ENCODE results near the gene LTBP3. TPM values are rescaled to one million over a fixed set of nuclear protein-coding genes. Genes with fewer than 3 reads are reported as not detected.
"Not testable (repeated sequence)": the region's sequence is repeated elsewhere in the genome, so short reads cannot be mapped to it uniquely, and the experiment has no call there.

LTBP3 gene
- polyA plus RNA-seq, 1 experiment: 25.3 TPM

DNA sequence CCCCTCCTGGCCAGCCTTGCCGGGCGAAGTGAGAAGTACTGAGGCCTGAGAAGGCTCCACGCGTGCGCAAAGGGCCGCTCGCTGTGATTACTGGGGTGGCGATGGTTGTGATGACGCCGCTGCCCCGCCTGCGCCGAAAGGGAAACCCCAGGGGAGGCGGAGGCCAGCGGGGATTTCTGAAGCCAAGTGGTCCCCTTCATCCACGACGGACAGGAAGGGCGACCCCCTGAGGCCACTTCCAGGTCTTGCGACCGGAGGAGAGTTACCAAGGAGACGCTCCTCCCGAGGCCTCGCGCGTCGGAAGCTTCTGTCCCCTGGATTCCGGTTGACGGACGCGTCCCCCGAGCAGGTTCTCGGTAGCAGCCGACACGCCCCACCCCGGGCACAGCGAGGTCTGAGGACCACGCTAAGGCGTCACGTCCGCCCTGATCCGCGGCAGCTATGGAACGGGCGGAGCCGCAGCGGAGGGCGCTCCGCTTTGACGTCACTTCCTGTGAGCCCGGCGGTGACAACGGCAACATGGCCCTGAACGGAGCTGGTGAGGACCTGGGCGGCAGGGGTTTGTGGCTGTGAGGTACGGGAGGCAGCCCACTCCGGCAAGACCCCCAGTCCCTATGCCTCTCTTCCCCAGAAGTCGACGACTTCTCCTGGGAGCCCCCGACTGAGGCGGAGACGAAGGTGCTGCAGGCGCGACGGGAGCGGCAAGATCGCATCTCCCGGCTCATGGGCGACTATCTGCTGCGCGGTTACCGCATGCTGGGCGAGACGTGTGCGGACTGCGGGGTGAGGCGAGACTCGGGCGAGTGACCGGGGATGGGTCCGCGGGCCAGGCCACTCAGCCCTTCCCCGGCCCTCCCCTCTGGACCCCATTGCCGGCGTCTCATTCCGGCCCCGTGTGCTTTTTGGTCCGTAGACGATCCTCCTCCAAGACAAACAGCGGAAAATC lies 12.1 kb upstream of the LTBP3 start, which contains the start of gene ZNRD2:
ZNRD2 (plus strand) TSS at position 505 of the 946 bp plus-strand sequence; CDS start at position 520, 15 bp downstream.
- ChIA-PET CTCF (interaction anchor here (0.7 to 4.1 kb wide), 3 partner anchors 9 to 29 kb away, joined by 3 to 20 read pairs (median 11); no protein-coding TSS in a partner anchor), POLR2A (interaction anchor here (1.0 to 1.3 kb wide), 9 partner anchors 10 to 288 kb away, joined by 3 to 7 read pairs (median 4); partner anchors contain the start of genes NEAT1, PCNX3 and SCYL1)
- peak within 1 kb of the TSS; percentile 95 for H3K27ac ChIP-seq (ENCODE audit: low read depth, low read length)
- peak within 1 kb of the TSS; percentile 98 for H3K4me3 ChIP-seq (ENCODE audit: low read depth, low read length)
- peak; percentile 96 for DNase-seq (ENCODE audit: low read depth, low spot score)
- peaks cover 4% of the 10 kb centered on the region; the same call in 1 of the 2 replicates for H3K9me3 ChIP-seq (ENCODE audit: control insufficient read depth, insufficient read depth, low read length)
- TF ChIP-seq, protein P1, sequence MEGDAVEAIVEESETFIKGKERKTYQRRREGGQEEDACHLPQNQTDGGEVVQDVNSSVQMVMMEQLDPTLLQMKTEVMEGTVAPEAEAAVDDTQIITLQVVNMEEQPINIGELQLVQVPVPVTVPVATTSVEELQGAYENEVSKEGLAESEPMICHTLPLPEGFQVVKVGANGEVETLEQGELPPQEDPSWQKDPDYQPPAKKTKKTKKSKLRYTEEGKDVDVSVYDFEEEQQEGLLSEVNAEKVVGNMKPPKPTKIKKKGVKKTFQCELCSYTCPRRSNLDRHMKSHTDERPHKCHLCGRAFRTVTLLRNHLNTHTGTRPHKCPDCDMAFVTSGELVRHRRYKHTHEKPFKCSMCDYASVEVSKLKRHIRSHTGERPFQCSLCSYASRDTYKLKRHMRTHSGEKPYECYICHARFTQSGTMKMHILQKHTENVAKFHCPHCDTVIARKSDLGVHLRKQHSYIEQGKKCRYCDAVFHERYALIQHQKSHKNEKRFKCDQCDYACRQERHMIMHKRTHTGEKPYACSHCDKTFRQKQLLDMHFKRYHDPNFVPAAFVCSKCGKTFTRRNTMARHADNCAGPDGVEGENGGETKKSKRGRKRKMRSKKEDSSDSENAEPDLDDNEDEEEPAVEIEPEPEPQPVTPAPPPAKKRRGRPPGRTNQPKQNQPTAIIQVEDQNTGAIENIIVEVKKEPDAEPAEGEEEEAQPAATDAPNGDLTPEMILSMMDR (IDR thresholded peaks at IDR 0.05; ENCODE audit: low read depth, low read length): peak; percentile 26
- H3K27me3 ChIP-seq (ENCODE audit: control insufficient read depth, insufficient read depth, low read length): no peaks in the 10 kb centered on the region

DNA sequence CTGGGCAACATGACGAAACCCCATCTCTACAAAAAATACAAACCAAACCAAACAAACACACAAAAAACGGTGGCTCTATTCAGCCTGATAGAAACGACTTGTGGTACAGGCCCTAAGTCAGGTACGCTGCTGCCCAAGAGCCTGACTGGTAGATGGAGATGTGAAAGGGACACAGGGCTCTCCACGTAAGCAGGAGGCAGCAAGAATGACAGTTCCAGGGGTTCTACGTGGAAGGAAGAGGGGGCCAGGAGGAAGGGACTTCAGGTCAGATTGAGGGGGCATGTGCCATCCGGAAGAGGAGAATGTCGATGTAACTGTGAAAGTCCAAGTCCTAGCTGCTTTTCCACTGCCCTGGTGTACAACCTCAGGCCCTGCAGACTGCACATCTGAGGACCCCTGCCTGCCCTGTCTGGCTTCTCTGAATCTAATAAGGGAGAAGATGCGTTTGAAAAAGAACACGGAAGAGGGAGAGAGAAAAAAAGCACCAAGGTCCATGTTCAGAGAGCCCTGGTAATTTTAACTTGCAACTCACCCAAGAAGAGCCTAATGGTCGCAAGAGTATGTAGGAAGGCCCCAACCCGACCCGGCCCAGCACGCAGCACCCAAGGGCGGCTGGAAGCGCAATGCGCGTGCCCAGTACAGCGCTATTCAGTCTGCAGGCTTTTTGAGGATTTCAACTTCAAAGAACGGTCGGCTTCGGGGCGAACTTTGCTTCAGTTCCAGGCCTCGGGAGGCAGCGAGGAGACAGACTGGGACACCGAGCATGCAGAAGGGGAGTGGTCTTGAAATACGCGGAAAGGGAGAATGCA lies 11.2 kb upstream of the LTBP3 start:
- peak overlapping the region; percentile 98 for H3K4me3 ChIP-seq (ENCODE audit: low read depth, low read length)
- ChIA-PET CTCF (interaction anchor here (2.3 to 4.1 kb wide), 2 partner anchors 8 to 28 kb away, joined by 11 to 20 read pairs; no protein-coding TSS in a partner anchor), POLR2A (interaction anchor here (1.0 to 1.2 kb wide), 7 partner anchors 9 to 147 kb away, joined by 3 to 7 read pairs (median 4); partner anchors contain the start of genes NEAT1, PCNX3 and SCYL1)
- no peak for DNase-seq (ENCODE audit: low read depth, low spot score)
- H3K27me3 ChIP-seq (ENCODE audit: control insufficient read depth, insufficient read depth, low read length): no peaks in the 10 kb centered on the region
- peaks cover 4% of the 10 kb centered on the region; the same call in 1 of the 2 replicates for H3K9me3 ChIP-seq (ENCODE audit: control insufficient read depth, insufficient read depth, low read length)
- TF ChIP-seq, protein P1 (IDR thresholded peaks at IDR 0.05; ENCODE audit: low read depth, low read length): no peak
- peak overlapping the region; percentile 95 for H3K27ac ChIP-seq (ENCODE audit: low read depth, low read length)

DNA sequence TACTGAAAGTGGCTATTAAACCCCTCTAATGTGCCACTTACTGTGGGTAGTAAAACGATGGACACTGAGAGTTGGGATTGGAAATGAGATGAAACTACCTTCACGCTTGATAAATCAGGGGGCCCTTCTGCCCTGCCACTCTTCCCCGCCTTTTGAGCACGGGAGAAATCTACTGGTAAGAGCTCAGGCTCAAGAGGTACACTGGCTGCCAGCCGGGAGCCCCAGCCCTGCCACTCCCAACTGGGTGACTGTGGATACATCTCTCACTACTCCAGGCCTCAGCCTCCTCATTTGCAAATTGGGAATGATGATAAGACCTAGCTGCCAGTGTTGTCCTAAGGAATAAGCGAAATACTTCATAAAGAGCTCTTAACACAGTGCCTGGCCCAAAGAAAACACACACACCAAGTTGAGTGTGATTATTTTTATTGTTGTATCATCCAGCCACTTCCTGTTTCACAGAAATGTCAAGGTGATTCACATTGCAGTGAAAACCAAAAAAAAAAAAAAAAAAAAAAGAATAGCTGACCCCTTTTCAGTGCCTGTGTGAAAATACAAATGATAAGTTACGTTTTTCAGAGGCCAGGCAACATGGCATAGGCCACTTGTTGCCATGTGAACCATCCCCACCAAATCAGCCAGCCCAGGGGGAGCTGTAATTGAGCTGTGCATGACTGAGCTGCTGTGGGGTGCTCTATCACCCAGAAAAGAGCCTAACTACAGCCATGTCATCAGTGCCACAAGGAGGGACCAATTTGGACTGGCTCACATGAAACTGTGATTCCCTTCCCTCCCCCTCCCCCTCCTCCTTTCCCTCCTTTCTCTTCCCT lies 7.7 kb upstream of the LTBP3 start:
- DNase-seq (ENCODE audit: low read depth, low spot score): no peak
- CTCF ChIA-PET: interaction anchor here (0.6 to 0.7 kb wide), 2 partner anchors 318 to 503 kb away, joined by 3 to 4 read pairs; no protein-coding TSS in a partner anchor
- H3K27ac ChIP-seq (ENCODE audit: low read depth, low read length): peak overlapping the region; percentile 11

DNA sequence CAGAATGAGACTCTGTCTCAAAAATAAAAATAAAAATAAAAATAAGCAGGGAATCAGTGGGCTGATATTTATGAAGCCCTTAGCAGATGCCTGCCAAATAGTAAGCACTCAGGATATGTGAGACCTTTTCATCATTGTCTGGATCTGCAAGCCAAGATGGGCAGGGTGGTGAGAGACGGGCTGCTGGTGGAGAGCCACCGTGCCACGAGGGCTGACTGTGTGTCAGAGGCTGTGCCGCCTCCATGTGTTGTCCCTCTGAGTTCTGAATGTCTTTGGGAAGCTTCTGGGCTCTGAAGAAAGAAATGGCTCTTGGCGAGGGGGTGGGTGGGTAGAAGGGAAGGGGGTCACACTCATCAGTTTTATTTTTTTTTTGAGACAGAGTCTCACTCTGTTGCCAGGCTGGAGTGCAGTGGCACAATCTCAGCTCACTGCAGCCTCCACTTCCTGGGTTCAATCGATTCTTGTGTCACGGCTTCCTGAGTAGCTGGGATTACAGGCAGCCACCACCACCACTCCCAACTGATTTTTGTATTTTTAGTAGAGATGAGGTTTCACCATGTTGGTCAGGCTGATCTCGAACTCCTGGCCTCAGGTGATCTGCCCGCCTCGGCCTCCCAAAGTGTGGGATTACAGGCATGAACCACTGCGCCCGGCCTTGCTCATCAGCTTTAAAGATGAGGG lies 6.9 kb upstream of the LTBP3 start:
- H3K27ac ChIP-seq (ENCODE audit: low read depth, low read length); H3K27me3 ChIP-seq (ENCODE audit: control insufficient read depth, insufficient read depth, low read length); DNase-seq (ENCODE audit: low read depth, low spot score); H3K4me3 ChIP-seq (ENCODE audit: low read depth, low read length); H3K9me3 ChIP-seq (ENCODE audit: control insufficient read depth, insufficient read depth, low read length); CTCF ChIA-PET: not testable (repeated sequence)
- POLR2A ChIA-PET: interaction anchor here (1.1 kb wide), 1 partner anchor 748 kb away, joined by 3 read pairs; no protein-coding TSS in a partner anchor

More for the DNA sequence above, 7.7 kb upstream of the LTBP3 start:
- Histone ChIP-seq H3K4me3 (ENCODE audit: low read depth, low read length) (no peak overlapping the region), H3K9me3 (ENCODE audit: control insufficient read depth, insufficient read depth, low read length) (peaks cover 4% of the 10 kb centered on the region; the same call in 1 of the 2 replicates), H3K27me3 (ENCODE audit: control insufficient read depth, insufficient read depth, low read length) (no peaks in the 10 kb centered on the region)
- TF ChIP-seq, protein P1 (IDR thresholded peaks at IDR 0.05; ENCODE audit: low read depth, low read length): no peak
- POLR2A ChIA-PET: interaction anchor here (0.6 to 1.1 kb wide), 2 partner anchors 430 to 747 kb away, joined by 3 to 4 read pairs; no protein-coding TSS in a partner anchor
